Spleen (tissue), 7 donors: ENCODE data around the gene MPO.

Experiments used
- POLR2A ChIP-seq, 3 donors: fragments of 450-650 bp; IDR thresholded peaks; one replicate each; pipeline ENCODE4 v1.5.1; 2017; ENCODE audit warnings: antibody characterized with exemption in 3 of 3, mild to moderate bottlenecking in 1 of 3
- POLR2AphosphoS5 ChIP-seq, 3 donors: sonication (generic); formaldehyde crosslinking; IDR thresholded peaks; one replicate each; pipeline ENCODE4 v1.5.1; 2017; ENCODE audit warnings: antibody characterized with exemption in 3 of 3
- TF ChIP-seq, protein P1 (sequence below), 11 experiments: fragments of 200-600 bp in 7 of 11; fragments of 450-650 bp in 4 of 11; sonication (generic) in 4 of 11; IDR thresholded peaks in 8 of 11; conservative IDR thresholded peaks in 3 of 11; 1 replicate in 7 of 11; 2 replicates in 4 of 11; pipeline versions ENCODE4 v1.4.0 to v1.8.0; 2016 to 2021; ENCODE audit warnings: antibody characterized with exemption in 11 of 11, inconsistent platforms in 4 of 11, mild to moderate bottlenecking in 1 of 11
- donor health status: DM: no; HTN: no; CAD: no; lungs with moderate emphysema.
- donor health status: DM: no; HTN: no; CAD: no.
- donor health status: DM: no; HTN: no; CAD: no.

DNA sequence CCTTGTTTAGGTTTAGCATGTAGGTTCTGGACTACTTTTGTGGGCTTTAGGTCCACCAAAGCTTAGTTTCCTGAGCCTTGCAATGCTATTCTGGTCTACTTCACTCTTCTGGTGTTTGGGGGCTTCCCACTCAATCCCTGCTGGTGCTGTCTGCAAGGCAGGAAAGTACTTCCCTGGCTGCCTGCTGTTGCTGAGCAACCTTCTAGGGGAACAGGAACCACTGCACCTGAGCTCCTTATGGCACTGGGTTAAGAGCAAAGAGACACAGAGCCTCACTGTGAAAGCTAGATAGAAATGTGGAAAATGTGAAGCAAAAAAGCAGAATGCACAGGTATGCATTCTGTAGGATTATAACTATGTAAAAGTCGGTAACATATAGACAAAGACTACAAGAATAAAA lies 17.0 kb downstream of the MPO start:
- TF ChIP-seq POLR2A (IDR thresholded peaks at IDR 0.05) (no peak), POLR2AphosphoS5 (IDR thresholded peaks at IDR 0.05) (no peak)
- TF ChIP-seq, protein P1, sequence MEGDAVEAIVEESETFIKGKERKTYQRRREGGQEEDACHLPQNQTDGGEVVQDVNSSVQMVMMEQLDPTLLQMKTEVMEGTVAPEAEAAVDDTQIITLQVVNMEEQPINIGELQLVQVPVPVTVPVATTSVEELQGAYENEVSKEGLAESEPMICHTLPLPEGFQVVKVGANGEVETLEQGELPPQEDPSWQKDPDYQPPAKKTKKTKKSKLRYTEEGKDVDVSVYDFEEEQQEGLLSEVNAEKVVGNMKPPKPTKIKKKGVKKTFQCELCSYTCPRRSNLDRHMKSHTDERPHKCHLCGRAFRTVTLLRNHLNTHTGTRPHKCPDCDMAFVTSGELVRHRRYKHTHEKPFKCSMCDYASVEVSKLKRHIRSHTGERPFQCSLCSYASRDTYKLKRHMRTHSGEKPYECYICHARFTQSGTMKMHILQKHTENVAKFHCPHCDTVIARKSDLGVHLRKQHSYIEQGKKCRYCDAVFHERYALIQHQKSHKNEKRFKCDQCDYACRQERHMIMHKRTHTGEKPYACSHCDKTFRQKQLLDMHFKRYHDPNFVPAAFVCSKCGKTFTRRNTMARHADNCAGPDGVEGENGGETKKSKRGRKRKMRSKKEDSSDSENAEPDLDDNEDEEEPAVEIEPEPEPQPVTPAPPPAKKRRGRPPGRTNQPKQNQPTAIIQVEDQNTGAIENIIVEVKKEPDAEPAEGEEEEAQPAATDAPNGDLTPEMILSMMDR (IDR thresholded peaks at IDR 0.05 in 8 of 11, conservative IDR thresholded peaks at IDR 0.05 in 3 of 11): no peak
